Uterus (tissue), 4 donors: ENCODE results near the gene CDK5R2. TPM values are rescaled to one million over a fixed set of nuclear protein-coding genes. Genes with fewer than 3 reads are reported as not detected.

Experiments used
- DNase-seq, 2 donors: peaks; one replicate each; pipeline ENCODE4 v3.0.0-alpha.2; 2019 to 2020
- H3K27ac ChIP-seq, 2 donors: fragments of 200-600 bp; sonication (generic); 1 replicate in 1 of 2; 2 replicates in 1 of 2; pipeline ENCODE4 v1.5.1; 2016 to 2018
- H3K27me3 ChIP-seq, 2 donors: fragments of 200-600 bp; sonication (generic); one replicate each; pipeline ENCODE4 v1.5.1; 2018 to 2019; ENCODE audit warnings: control low read depth in 1 of 2
- H3K36me3 ChIP-seq, 2 donors: fragments of 200-600 bp; sonication (generic); one replicate each; pipeline ENCODE4 v1.5.1; 2019; ENCODE audit warnings: control low read depth in 1 of 2
- H3K4me1 ChIP-seq, 2 donors: fragments of 200-600 bp; sonication (generic); one replicate each; pipeline ENCODE4 v1.5.1; 2018 to 2019; ENCODE audit warnings: control low read depth in 1 of 2
- H3K4me3 ChIP-seq, 2 donors: fragments of 200-600 bp; sonication (generic); 1 replicate in 1 of 2; 2 replicates in 1 of 2; pipeline ENCODE4 v1.5.1; 2018 to 2019; ENCODE audit warnings: mild to moderate bottlenecking in 1 of 2
- H3K9me3 ChIP-seq, 2 donors: fragments of 200-600 bp; sonication (generic); one replicate each; pipeline ENCODE4 v1.5.1; 2019; ENCODE audit warnings: control low read depth in 1 of 2
- CTCF ChIP-seq, 4 experiments: fragments of 200-600 bp in 2 of 4; fragments of 450-650 bp in 2 of 4; sonication (generic) in 2 of 4; IDR thresholded peaks; one replicate each; pipeline ENCODE4 v1.5.1; 2016 to 2019; ENCODE audit warnings: antibody characterized with exemption in 4 of 4, mild to moderate bottlenecking in 2 of 4, moderate library complexity in 1 of 4
- POLR2A ChIP-seq, 2 donors: fragments of 450-650 bp; IDR thresholded peaks; one replicate each; pipeline ENCODE4 v1.6.1; 2016; ENCODE audit warnings: antibody characterized with exemption in 2 of 2, mild to moderate bottlenecking in 1 of 2, moderate library complexity in 1 of 2
- intact Hi-C: fragments of 100-400 bp; cut with DNase I; formaldehyde crosslinking; loops from one replicate; pipeline ENCODE4 v1.15.1; 2023; ENCODE audit warnings: low total_unique reads
- total RNA-seq, 4 donors: library from RNA; depleted of rRNA in 3 of 4; stranded (reverse); fragments of >200 nt in 3 of 4; gene quantifications; one replicate each; pipeline versions ENCODE4 v1.1.0 to v1.2.4, GENCODE V29; 2014 to 2023
- donor health status: DM: yes; HTN: yes; CAD: no.

The CDK5R2 gene
- not detected for total RNA-seq

- peaks cover 28 to 38% of the 10 kb centered on the region in 2 donors for H3K27me3 ChIP-seq
- no peak for TF ChIP-seq POLR2A (IDR thresholded peaks at IDR 0.05)
- TF ChIP-seq CTCF (IDR thresholded peaks at IDR 0.05): no peak
- intact Hi-C loops: no loop called here
Observed at GRCh38 chr2:218959141-218959731, at the start of gene CDK5R2. CDK5R2 (plus strand) TSS chr2:218959666; CDS start chr2:218959821, 155 bp downstream.

GRCh38 chr2:218910741-218911140, 48.7 kb upstream of the CDK5R2 start:
- H3K27me3 ChIP-seq: no peaks in the 10 kb centered on the region
- no peak overlapping the region for H3K27ac ChIP-seq
- DNase-seq: no peak
- no peaks in the 10 kb centered on the region for H3K36me3 ChIP-seq
- no peaks in the 10 kb centered on the region for H3K9me3 ChIP-seq
- no peak overlapping the region for H3K4me3 ChIP-seq
- no peak for TF ChIP-seq CTCF (IDR thresholded peaks at IDR 0.05)
- TF ChIP-seq POLR2A (IDR thresholded peaks at IDR 0.05): no peak
- intact Hi-C loops: no loop called here
- H3K4me1 ChIP-seq: peaks cover 0 to 4% of the 10 kb centered on the region in 2 donors

More at GRCh38 chr2:218959141-218959731, at the start of gene CDK5R2:
- Histone ChIP-seq H3K9me3 (no peaks in the 10 kb centered on the region), H3K4me3 (peak within 1 kb of the TSS in 1 of 2 donors; percentile 23), H3K27ac (no peak within 1 kb of the TSS), H3K36me3 (no peaks in the 10 kb centered on the region), H3K4me1 (peaks cover 0 to 17% of the 10 kb centered on the region in 2 donors)
- DNase-seq: peak; percentile 56 to 61

GRCh38 chr2:218920504-218920903, 39.0 kb upstream of the CDK5R2 start:
- intact Hi-C loops: no loop called here
- Histone ChIP-seq H3K27ac (no peak overlapping the region), H3K9me3 (no peaks in the 10 kb centered on the region), H3K27me3 (no peaks in the 10 kb centered on the region), H3K4me1 (no peaks in the 10 kb centered on the region), H3K36me3 (no peaks in the 10 kb centered on the region), H3K4me3 (no peak overlapping the region)
- DNase-seq: no peak
- no peak for TF ChIP-seq CTCF (IDR thresholded peaks at IDR 0.05)
- TF ChIP-seq POLR2A (IDR thresholded peaks at IDR 0.05): no peak

GRCh38 chr2:218924757-218925156, 34.7 kb upstream of the CDK5R2 start:
- H3K4me1 ChIP-seq: no peaks in the 10 kb centered on the region
- H3K36me3 ChIP-seq: no peaks in the 10 kb centered on the region
- H3K27me3 ChIP-seq: no peaks in the 10 kb centered on the region
- H3K27ac ChIP-seq: no peak overlapping the region
- no peak for TF ChIP-seq POLR2A (IDR thresholded peaks at IDR 0.05)
- no peak for TF ChIP-seq CTCF (IDR thresholded peaks at IDR 0.05)
- H3K9me3 ChIP-seq: no peaks in the 10 kb centered on the region
- H3K4me3 ChIP-seq: no peak overlapping the region
- intact Hi-C loops: no loop called here
- no peak for DNase-seq

- no peak overlapping the region for H3K4me3 ChIP-seq
- TF ChIP-seq CTCF (IDR thresholded peaks at IDR 0.05) (no peak), POLR2A (IDR thresholded peaks at IDR 0.05) (no peak)
- H3K36me3 ChIP-seq: no peaks in the 10 kb centered on the region
- H3K9me3 ChIP-seq: no peaks in the 10 kb centered on the region
- DNase-seq: no peak
- H3K27me3 ChIP-seq: no peaks in the 10 kb centered on the region
- H3K27ac ChIP-seq: no peak overlapping the region
- intact Hi-C loops: no loop called here
- no peaks in the 10 kb centered on the region for H3K4me1 ChIP-seq
Observed at GRCh38 chr2:218925434-218925833, 34.0 kb upstream of the CDK5R2 start.
